Nasal cavity respiratory epithelium epithelial cell of viscerocranial mucosa (primary cell): ENCODE measurements around the gene ETF1. TPM values are rescaled to one million over a fixed set of nuclear protein-coding genes. Genes with fewer than 3 reads are reported as not detected.

ENCODE experiments used
- total RNA-seq: library from RNA; depleted of rRNA; stranded (reverse); fragments of >200 nt; gene quantifications from 2 replicates; pipeline ENCODE4 v1.2.3, GENCODE V29; 2014

Gene ETF1
- total RNA-seq, result 211 and 273 TPM in 2 replicates

DNA sequence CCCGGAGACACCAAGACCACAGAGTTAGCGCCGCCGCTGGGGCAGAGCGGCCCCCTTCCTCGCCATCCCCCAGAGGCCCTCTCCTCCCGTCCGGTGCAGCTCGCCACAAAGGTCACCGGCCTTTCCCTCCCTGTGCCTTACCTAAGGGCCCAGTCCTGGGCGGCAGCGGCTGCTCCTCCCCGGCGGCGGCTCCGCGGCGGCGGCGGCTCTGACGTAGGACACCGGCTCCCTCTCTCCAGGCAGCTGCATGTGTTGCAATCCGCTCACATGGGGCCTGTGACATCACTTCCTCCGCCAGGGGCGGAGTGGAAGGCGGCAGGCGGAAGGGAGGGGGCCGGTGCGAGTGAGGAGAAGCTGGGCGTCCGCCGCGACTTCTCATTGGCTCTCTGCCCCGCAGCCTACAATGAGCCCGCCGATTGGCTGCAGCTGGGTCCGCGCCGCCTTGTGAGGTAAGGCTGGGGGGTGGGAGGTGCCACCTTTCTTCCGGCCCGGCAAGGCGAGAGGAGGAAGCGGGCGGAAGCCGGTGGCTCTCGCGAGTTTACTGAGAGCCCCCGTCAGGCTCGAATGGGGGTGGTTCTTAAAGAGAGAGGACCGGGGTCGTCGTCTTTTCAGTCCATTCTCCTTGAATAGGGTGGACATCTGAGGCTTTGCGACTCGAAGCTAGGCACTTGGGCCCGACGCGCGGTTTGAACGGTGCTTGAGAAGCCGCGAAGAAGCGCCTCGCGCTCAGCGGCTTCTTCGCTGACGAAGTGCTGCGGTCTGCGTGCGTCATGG lies at the start of gene ETF1:
Gene ETF1 (minus strand): TSS at position 281 of the 774 bp plus-strand sequence. CDS start 318 bp downstream, outside the sequence.

DNA sequence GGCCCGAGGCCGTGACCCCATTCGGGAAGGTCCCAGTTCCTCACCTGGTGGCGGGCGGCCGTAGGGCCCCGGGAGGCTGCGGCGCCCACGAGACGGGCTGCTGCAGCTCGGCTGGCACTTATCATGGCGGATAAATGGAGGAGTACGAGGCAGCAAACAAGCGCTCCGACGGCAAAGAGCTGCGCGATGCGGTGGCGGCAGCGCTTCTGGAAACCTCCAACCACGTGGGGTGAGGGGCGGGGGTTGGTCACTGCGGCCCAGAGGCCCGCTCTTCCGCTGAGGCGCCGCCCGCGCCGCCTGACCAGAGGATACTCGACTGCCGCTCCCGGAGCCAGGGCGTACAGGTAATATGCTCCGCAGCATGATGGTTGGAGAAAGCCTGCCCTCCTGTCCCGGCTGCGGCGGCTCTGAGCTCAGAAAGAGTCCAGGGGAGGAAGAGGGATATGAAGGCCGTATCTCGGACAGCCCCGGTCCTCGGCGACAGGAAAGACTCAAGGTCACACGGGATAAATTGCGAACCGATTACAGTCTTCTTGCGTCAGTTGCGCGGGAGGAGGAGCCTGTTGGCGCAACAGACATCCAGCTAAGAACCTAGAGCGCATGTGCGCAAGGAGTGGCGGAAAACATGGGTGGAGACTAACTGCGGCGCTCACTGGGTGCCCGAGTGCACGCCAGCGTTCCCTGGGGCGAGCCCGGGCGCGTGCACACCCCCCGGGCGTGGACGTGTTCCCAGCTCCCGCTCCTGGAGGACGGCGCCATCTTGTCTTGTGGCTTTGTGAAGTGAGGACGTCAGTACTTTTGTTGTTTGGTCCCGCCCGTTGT lies 32.4 kb upstream of the ETF1 start, which contains the start of gene HSPA9:
Gene HSPA9 (minus strand): TSS at position 208 of the 822 bp plus-strand sequence. CDS start 83 bp downstream, at position 125.

DNA sequence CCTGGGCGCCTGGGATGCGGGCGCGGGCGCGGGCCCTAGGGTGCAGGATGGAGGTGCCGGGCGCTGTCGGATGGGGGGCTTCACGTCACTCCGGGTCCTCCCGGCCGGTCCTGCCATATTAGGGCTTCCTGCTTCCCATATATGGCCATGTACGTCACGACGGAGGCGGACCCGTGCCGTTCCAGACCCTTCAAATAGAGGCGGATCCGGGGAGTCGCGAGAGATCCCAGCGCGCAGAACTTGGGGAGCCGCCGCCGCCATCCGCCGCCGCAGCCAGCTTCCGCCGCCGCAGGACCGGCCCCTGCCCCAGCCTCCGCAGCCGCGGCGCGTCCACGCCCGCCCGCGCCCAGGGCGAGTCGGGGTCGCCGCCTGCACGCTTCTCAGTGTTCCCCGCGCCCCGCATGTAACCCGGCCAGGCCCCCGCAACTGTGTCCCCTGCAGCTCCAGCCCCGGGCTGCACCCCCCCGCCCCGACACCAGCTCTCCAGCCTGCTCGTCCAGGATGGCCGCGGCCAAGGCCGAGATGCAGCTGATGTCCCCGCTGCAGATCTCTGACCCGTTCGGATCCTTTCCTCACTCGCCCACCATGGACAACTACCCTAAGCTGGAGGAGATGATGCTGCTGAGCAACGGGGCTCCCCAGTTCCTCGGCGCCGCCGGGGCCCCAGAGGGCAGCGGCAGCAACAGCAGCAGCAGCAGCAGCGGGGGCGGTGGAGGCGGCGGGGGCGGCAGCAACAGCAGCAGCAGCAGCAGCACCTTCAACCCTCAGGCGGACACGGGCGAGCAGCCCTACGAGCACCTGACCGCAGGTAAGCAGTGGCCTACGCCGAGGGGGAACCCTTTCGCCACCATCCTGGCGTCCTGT lies 77.5 kb downstream of the ETF1 start, which contains the start of gene EGR1:
Gene EGR1 (plus strand): TSS at position 219 of the 864 bp plus-strand sequence. CDS start 283 bp downstream, at position 502.

Other genes with a start within 250 kb of the ETF1 start
- 0.07 and 0.34 TPM in 2 replicates for gene CDC25C, start 211.4 kb downstream of the ETF1 start, total RNA-seq
- gene FAM53C, start 205.0 kb downstream of the ETF1 start, total RNA-seq, result 22.2 and 25.4 TPM in 2 replicates
- gene KDM3B, start 190.6 kb downstream of the ETF1 start, total RNA-seq, result 40.0 and 64.7 TPM in 2 replicates
- 0.34 and 2.8 TPM in 2 replicates for gene REEP2, start 104.2 kb downstream of the ETF1 start, total RNA-seq
- 11.3 and 45.4 TPM in 2 replicates for gene EGR1, start 77.8 kb downstream of the ETF1 start, total RNA-seq
- gene HSPA9, start 32.2 kb upstream of the ETF1 start, total RNA-seq, result 875 and 937 TPM in 2 replicates
- gene CTNNA1, start 210.2 kb upstream of the ETF1 start, total RNA-seq, result 486 and 511 TPM in 2 replicates